Gastrocnemius medialis (tissue), 4 donors: ENCODE results near the gene GPA33.

Source experiments
- CTCF ChIP-seq, 5 experiments: fragments of 450-650 bp in 3 of 5; fragments of 200-600 bp in 2 of 5; sonication (generic) in 2 of 5; IDR thresholded peaks in 4 of 5; conservative IDR thresholded peaks in 1 of 5; 1 replicate in 4 of 5; 2 replicates in 1 of 5; pipeline ENCODE4 v1.5.1; 2016 to 2019; ENCODE audit warnings: antibody characterized with exemption in 5 of 5, mild to moderate bottlenecking in 3 of 5, moderate library complexity in 3 of 5
- POLR2A ChIP-seq, 2 donors: fragments of 450-650 bp; IDR thresholded peaks; one replicate each; pipeline ENCODE4 v1.6.1; 2017; ENCODE audit warnings: antibody characterized with exemption in 2 of 2, mild to moderate bottlenecking in 2 of 2, moderate library complexity in 2 of 2

DNA sequence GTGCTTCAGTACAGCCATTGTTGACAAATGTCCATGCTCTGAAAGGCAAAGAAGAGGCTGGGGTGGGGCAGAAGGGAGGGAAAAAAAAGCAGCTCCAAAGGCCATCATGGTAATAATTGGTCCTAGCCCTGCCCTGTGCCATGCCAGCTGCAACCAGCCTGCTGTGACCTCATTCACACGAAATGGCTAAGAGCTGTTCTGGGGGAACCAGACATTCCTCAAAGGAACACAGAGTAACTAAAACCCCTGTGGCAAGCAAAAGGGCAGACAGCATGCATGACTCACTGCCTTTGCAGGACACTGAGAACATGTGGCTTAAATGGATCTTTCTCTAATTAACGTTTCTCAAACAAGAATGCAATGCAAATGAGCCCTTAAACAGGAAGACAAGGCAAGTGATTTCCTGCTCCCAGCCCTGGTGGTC is 46.0 kb upstream of the GPA33 start:
- TF ChIP-seq CTCF (IDR thresholded peaks at IDR 0.05 in 4 of 5, conservative IDR thresholded peaks at IDR 0.05 in 1 of 5): no peak
- TF ChIP-seq POLR2A (IDR thresholded peaks at IDR 0.05): no peak
